ENCODE data around the gene MAP3K5.
"Not testable (repeated sequence)": the region's sequence is repeated elsewhere in the genome, so short reads cannot be mapped to it uniquely, and the experiment has no call there.

The MAP3K5 gene

GRCh38 chr6:136763716-136764516, 28.4 kb downstream of the MAP3K5 start:
- no peak for FAIRE-seq
- DNase-seq (ENCODE audit: insufficient read length, low spot score): no peak
- TF ChIP-seq CTCF (IDR thresholded peaks at IDR 0.05; ENCODE audit: insufficient read depth, missing control alignments): no peak

GRCh38 chr6:136763255-136763654, 29.0 kb downstream of the MAP3K5 start:
- no peak for TF ChIP-seq CTCF (IDR thresholded peaks at IDR 0.05; ENCODE audit: insufficient read depth, missing control alignments)
- DNase-seq (ENCODE audit: insufficient read length, low spot score) (no peak), FAIRE-seq (no peak)

- TF ChIP-seq CTCF (IDR thresholded peaks at IDR 0.05; ENCODE audit: insufficient read depth, missing control alignments): no peak
- DNase-seq (ENCODE audit: insufficient read length, low spot score): no peak
These were observed 30.0 kb downstream of the MAP3K5 start for GRCh38 chr6:136762022-136762975.

GRCh38 chr6:136761227-136761922, 30.9 kb downstream of the MAP3K5 start:
- DNase-seq (ENCODE audit: insufficient read length, low spot score) (no peak), FAIRE-seq (no peak)
- no peak for TF ChIP-seq CTCF (IDR thresholded peaks at IDR 0.05; ENCODE audit: insufficient read depth, missing control alignments)

More at GRCh38 chr6:136762022-136762975, 30.0 kb downstream of the MAP3K5 start:
- no peak for FAIRE-seq

- DNase-seq (ENCODE audit: insufficient read length, low spot score); FAIRE-seq: not testable (repeated sequence)
These were observed 31.5 kb downstream of the MAP3K5 start for GRCh38 chr6:136760781-136761180.

GRCh38 chr6:136757150-136757549, 35.1 kb downstream of the MAP3K5 start:
- DNase-seq (ENCODE audit: insufficient read length, low spot score) (no peak), FAIRE-seq (no peak)
- no peak for TF ChIP-seq CTCF (IDR thresholded peaks at IDR 0.05; ENCODE audit: insufficient read depth, missing control alignments)

GRCh38 chr6:136754820-136755219, 37.5 kb downstream of the MAP3K5 start:
- no peak for TF ChIP-seq CTCF (IDR thresholded peaks at IDR 0.05; ENCODE audit: insufficient read depth, missing control alignments)
- FAIRE-seq (no peak), DNase-seq (ENCODE audit: insufficient read length, low spot score) (no peak)

All from D721Med (cell line).